NB4 (cell line): ENCODE measurements around the gene S100A3.
"Not testable (repeated sequence)": the region's sequence is repeated elsewhere in the genome, so short reads cannot be mapped to it uniquely, and the experiment has no call there.

Source experiments
- DNase-seq: peaks from one replicate; pipeline ENCODE4 v3.0.0; 2010; ENCODE audit warnings: low read depth
- H3K4me3 ChIP-seq: one replicate; pipeline ENCODE4 v1.5.1; 2011; ENCODE audit warnings: mild to moderate bottlenecking, low read depth, low read length, moderate library complexity
- CTCF ChIP-seq: IDR thresholded peaks from one replicate; pipeline ENCODE4 v1.5.1; 2012; ENCODE audit warnings: low read depth, low read length
- MYC ChIP-seq: IDR thresholded peaks from 2 replicates; pipeline ENCODE4 v1.6.1; 2011; ENCODE audit warnings: low read depth, low read length
- POLR2A ChIP-seq: IDR thresholded peaks from 2 replicates; pipeline ENCODE4 v1.6.1; 2011; ENCODE audit warnings: mild to moderate bottlenecking; ENCODE audit not compliant: insufficient read length; ENCODE audit errors: extremely low read depth
- TF ChIP-seq, protein P1 (sequence below): IDR thresholded peaks from 2 replicates; pipeline ENCODE4 v1.6.1; 2011; ENCODE audit warnings: low read depth, low read length

S100A3 gene, protein sequence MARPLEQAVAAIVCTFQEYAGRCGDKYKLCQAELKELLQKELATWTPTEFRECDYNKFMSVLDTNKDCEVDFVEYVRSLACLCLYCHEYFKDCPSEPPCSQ

DNA sequence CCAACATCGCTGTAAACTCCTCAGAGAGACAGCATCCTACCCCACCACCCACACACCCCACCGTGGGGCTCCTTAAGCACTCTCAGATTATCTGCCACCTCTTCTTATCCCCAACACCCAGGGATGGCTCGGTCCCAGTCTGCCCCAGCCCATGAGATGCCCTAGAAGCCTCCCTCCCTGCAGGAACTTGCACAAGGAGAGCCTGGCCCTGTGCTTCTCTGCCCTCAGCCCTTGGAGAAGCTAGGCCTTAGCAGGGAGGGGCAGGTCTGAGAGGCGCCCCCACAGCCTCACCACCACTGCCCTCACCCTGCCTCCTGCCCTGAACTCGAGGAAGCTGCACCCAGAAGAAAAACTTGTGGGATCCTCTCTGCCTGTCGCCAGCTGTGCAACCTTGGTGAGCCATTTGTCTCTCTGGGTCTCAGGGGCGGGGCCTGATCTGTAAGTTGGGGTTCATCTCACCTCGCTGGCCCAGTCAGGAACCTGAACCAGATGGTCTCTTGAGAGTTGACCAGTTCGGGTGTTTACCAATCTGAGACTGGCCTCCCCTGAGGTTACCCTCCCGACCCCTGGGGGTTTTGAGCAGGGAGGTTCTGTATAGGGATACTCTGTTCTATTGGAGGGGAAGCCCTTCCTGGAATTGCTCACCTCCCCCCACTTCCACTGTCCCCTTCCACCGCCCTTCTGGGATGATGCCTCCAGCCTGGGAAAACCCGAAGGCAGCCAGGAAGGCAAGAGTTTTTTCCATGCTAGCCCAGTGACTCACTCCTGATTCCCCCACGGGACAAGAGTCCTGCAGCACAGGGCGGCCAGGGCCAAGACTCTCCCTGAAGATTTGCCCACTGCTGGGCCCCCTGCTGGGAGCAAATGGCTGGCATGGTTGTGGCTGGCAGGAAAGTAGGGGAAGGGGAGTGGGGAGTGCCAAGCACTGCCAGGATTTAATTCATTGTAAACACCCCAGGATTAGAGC is at the start of gene S100A3:
S100A3 (minus strand) TSS at position 537 of the 967 bp plus-strand sequence. CDS start 773 bp downstream, outside the sequence.
- TF ChIP-seq POLR2A = no peak
- TF ChIP-seq, protein P1, sequence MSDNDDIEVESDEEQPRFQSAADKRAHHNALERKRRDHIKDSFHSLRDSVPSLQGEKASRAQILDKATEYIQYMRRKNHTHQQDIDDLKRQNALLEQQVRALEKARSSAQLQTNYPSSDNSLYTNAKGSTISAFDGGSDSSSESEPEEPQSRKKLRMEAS = no peak
- peak; percentile 43 for DNase-seq
- H3K4me3 ChIP-seq = no peak within 1 kb of the TSS

DNA sequence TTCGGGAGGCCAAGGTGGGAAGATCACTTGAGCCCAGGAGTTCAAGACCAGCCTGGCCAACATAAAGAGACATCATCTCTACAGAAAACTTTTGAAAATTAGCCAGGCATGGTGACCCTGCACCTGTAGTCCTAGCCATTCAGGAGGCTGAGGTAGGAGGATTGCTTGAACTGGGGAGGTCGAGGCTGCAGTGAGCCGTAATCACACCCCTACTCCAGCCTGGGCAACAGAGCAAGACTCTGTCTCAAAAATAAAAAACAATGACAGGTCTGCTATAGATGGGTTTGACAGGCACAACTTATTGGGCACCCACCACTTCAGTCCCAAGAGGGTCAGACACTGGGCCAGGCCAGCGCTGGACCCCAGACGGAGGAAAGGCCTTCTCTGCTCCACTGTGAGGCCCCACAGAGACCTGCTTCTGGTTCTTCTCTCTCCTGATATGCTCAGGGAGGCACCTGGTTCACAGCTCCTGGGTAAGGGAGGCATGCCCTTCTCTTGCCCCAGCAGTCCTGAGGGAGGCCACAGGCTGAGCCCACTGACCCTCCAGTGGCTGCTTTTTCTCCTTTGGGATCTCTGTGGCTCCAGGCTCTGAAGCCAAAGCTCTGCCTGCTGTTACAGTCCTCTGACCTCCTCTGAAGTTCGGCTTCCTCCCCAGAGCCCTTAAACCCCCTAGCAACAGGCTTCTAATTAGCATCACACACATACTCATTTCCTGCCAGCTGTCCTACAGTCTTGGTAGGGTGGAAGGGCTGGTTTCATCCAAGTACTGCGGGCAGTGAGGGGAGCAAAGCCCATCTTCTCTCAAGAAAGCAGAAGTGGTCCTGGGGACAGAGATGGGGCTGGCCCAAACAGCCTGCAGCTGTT is 49.5 kb upstream of the S100A3 start:
- DNase-seq = peak; percentile 97
- TF ChIP-seq CTCF (no peak), POLR2A (no peak), MYC (no peak)
- TF ChIP-seq, protein P1 = 0 out of 2 replicates have a peak, but pooled peaks have one; percentile 3
- H3K4me3 ChIP-seq = no peak overlapping the region

DNA sequence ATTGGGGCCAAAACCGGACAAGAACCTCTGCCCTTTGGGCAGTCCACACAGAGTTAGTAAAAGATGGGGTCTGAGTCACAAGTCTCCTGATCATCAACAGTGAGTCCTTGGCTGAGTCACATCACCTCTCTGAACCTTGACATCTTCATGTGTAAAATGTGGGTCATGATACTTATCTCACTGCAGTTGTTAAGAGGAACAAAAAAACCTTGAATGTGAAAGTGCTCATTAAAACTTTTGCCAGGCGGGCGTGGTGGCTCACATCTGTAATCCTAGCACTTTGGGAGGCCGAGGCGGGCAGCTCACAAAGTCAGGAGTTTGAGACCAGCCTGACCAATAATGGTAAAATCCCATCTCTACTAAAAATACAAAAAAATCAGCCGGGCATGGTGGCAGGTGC is 48.1 kb upstream of the S100A3 start:
- H3K4me3 ChIP-seq = no peak overlapping the region
- peak; percentile 45 for DNase-seq
- TF ChIP-seq POLR2A (no peak), CTCF (no peak), MYC (no peak)
- TF ChIP-seq, protein P1 = no peak

GRCh38 chr1:153592748-153593147 is 43.7 kb upstream of the S100A3 start:
- DNase-seq = no peak
- TF ChIP-seq MYC (no peak), CTCF (no peak), POLR2A (no peak)
- TF ChIP-seq, protein P1 = no peak
- no peak overlapping the region for H3K4me3 ChIP-seq

GRCh38 chr1:153588482-153588881 is 39.4 kb upstream of the S100A3 start:
- DNase-seq = no peak
- no peak for TF ChIP-seq CTCF
- no peak for TF ChIP-seq MYC
- TF ChIP-seq POLR2A = no peak
- TF ChIP-seq, protein P1 = no peak
- H3K4me3 ChIP-seq = no peak overlapping the region

- DNase-seq = not testable (repeated sequence)
These were observed 39.0 kb upstream of the S100A3 start for GRCh38 chr1:153588033-153588432.

More at GRCh38 chr1:153588033-153588432, 39.0 kb upstream of the S100A3 start:
- H3K4me3 ChIP-seq = not testable (repeated sequence)
